SU-DHL-6 (cell line): Measurements from ENCODE around the gene CCDC63.

Source experiments
- H2AFZ ChIP-seq: fragments of 200-600 bp; sonication (generic); 2 replicates; pipeline ENCODE4 v1.6.1; 2014; ENCODE audit warnings: low read depth, mild to moderate bottlenecking, moderate library complexity, mixed read lengths, antibody characterized with exemption, low read length; ENCODE audit not compliant: severe bottlenecking
- H3F3A ChIP-seq: fragments of 200-600 bp; shearing (Covaris generic); 2 replicates; pipeline ENCODE4 v1.6.0; 2016; ENCODE audit warnings: antibody characterized with exemption, mild to moderate bottlenecking; ENCODE audit not compliant: insufficient read depth
- H3K27ac ChIP-seq: fragments of 200-600 bp; sonication (generic); 2 replicates; pipeline ENCODE4 v1.5.1; 2016; ENCODE audit warnings: low read depth, mild to moderate bottlenecking, low read length, moderate library complexity, mixed read lengths
- H3K27me3 ChIP-seq: fragments of 200-600 bp; sonication (generic), shearing (Covaris generic); 2 replicates; pipeline ENCODE4 v1.6.0; 2014; ENCODE audit warnings: mild to moderate bottlenecking, low read length
- H3K36me3 ChIP-seq: fragments of 200-600 bp; sonication (generic); 2 replicates; pipeline ENCODE4 v1.6.1; 2014; ENCODE audit warnings: mild to moderate bottlenecking, low read length, mixed read lengths
- H3K4me2 ChIP-seq: fragments of 300-600, 200-600 bp; shearing (Covaris generic), sonication (generic); 2 replicates; pipeline ENCODE4 v1.6.0; 2014; ENCODE audit warnings: low read length, low read depth, mild to moderate bottlenecking; ENCODE audit not compliant: poor library complexity, severe bottlenecking
- H3K4me3 ChIP-seq: fragments of 200-600 bp; sonication (generic); 2 replicates; pipeline ENCODE4 v1.5.1; 2014; ENCODE audit warnings: antibody characterized with exemption, low read length, mild to moderate bottlenecking, mixed read lengths; ENCODE audit not compliant: insufficient read depth, poor library complexity, severe bottlenecking
- H3K79me2 ChIP-seq: fragments of 200-600 bp; sonication (generic); 2 replicates; pipeline ENCODE4 v1.6.1; 2014; ENCODE audit warnings: mild to moderate bottlenecking, low read length, moderate library complexity; ENCODE audit not compliant: insufficient read depth
- H3K9ac ChIP-seq: fragments of 200-600 bp; sonication (generic); 2 replicates; pipeline ENCODE4 v1.7.0; 2014; ENCODE audit warnings: mild to moderate bottlenecking, low read length
- H3K9me2 ChIP-seq: fragments of 200-600 bp; sonication (generic); replicated peaks from 2 replicates; pipeline ENCODE4 v1.6.1; 2014; ENCODE audit warnings: low read length; ENCODE audit not compliant: insufficient read depth
- H3K9me3 ChIP-seq: fragments of 200-600 bp; sonication (generic); 2 replicates; pipeline ENCODE4 v1.6.1; 2014; ENCODE audit warnings: low read length, mixed read lengths; ENCODE audit not compliant: insufficient read depth
- H4K20me1 ChIP-seq: fragments of 200-600 bp; sonication (generic); 2 replicates; pipeline ENCODE4 v1.6.1; 2014; ENCODE audit warnings: low read depth, mild to moderate bottlenecking, antibody characterized with exemption, low read length, moderate library complexity, mixed read lengths
- EZH2phosphoT487 ChIP-seq: fragments of 200-600 bp; sonication (generic), shearing (Covaris generic); conservative IDR thresholded peaks from 2 replicates; pipeline ENCODE4 v1.6.1; 2018; ENCODE audit warnings: mild to moderate bottlenecking, antibody characterized with exemption, low read length, moderate library complexity, mixed read lengths
- TF ChIP-seq, protein P1 (sequence below): fragments of 200-600 bp; sonication (generic); IDR thresholded peaks from one replicate; pipeline ENCODE4 v1.5.1; 2017; ENCODE audit warnings: antibody characterized with exemption, mild to moderate bottlenecking, low read length, moderate library complexity; ENCODE audit not compliant: insufficient read depth, poor library complexity, severe bottlenecking

CCDC63 gene

DNA sequence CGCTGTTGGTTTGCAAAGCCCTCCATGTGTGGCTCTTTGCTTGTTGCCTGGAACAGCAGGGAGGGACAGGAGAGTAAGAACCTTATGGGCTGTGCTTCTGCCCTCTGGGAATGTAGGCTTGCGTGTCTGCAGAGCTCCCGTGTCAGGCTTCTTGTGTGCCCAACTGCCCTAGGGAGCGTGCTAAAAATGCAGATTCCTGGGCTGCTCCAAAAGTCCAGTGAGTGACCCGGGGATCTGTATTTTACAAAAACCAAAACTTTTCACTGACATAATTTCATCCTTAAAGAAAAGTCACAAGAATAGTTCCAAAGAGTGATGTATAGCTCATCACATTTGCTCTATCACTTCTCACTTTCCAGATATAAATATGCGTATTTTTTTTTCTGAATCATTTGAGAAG lies 34.8 kb upstream of the CCDC63 start:
- H3K4me2 ChIP-seq, result no peak overlapping the region
- no peaks in the 10 kb centered on the region for H3K9me3 ChIP-seq

DNA sequence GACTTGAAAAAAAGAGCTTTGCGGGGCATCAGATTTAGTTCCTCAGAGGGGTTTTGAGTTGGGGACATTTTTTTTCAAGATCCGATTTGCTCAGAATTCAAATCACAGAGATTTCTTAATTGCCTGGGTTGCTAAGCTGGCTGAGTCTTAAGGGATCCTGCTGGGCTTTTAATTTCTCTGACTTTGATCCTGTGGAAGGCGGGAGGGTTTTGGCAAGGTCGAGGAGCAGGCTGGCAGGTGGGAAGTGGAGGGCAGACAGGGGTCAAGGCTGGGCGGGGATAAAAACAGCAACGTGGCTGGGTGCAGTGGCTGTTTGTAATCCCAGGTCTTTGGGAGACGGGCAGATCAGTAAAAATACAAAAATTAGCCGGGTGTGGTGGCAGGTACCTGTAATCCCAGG lies 33.5 kb upstream of the CCDC63 start:
- Histone ChIP-seq H3K27me3 (no peaks in the 10 kb centered on the region), H3K9me3 (no peaks in the 10 kb centered on the region), H3K9ac (no peak overlapping the region), H3F3A (no peaks in the 10 kb centered on the region), H3K4me2 (no peak overlapping the region), H2AFZ (no peak overlapping the region), H4K20me1 (no peaks in the 10 kb centered on the region), H3K36me3 (no peaks in the 10 kb centered on the region), H3K79me2 (no peaks in the 10 kb centered on the region), H3K4me3 (no peak overlapping the region), H3K27ac (no peak overlapping the region), H3K9me2 (no peaks in the 10 kb centered on the region)
- TF ChIP-seq, protein P1, sequence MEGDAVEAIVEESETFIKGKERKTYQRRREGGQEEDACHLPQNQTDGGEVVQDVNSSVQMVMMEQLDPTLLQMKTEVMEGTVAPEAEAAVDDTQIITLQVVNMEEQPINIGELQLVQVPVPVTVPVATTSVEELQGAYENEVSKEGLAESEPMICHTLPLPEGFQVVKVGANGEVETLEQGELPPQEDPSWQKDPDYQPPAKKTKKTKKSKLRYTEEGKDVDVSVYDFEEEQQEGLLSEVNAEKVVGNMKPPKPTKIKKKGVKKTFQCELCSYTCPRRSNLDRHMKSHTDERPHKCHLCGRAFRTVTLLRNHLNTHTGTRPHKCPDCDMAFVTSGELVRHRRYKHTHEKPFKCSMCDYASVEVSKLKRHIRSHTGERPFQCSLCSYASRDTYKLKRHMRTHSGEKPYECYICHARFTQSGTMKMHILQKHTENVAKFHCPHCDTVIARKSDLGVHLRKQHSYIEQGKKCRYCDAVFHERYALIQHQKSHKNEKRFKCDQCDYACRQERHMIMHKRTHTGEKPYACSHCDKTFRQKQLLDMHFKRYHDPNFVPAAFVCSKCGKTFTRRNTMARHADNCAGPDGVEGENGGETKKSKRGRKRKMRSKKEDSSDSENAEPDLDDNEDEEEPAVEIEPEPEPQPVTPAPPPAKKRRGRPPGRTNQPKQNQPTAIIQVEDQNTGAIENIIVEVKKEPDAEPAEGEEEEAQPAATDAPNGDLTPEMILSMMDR, result no peak
- TF ChIP-seq EZH2phosphoT487, result no peak

More for the DNA sequence above, 34.8 kb upstream of the CCDC63 start:
- Histone ChIP-seq H3K27ac (no peak overlapping the region), H3K9ac (no peak overlapping the region), H3F3A (no peaks in the 10 kb centered on the region), H3K4me3 (no peak overlapping the region), H3K27me3 (no peaks in the 10 kb centered on the region), H3K36me3 (no peaks in the 10 kb centered on the region), H3K79me2 (no peaks in the 10 kb centered on the region), H4K20me1 (no peaks in the 10 kb centered on the region), H2AFZ (no peak overlapping the region), H3K9me2 (no peaks in the 10 kb centered on the region)
- TF ChIP-seq, protein P1, result no peak
- no peak for TF ChIP-seq EZH2phosphoT487

GRCh38 chr12:110813756-110814155 lies 33.0 kb upstream of the CCDC63 start:
- no peaks in the 10 kb centered on the region for H3K9me3 ChIP-seq
- H3K27me3 ChIP-seq, result no peaks in the 10 kb centered on the region
- H3K9ac ChIP-seq, result no peak overlapping the region
- no peaks in the 10 kb centered on the region for H4K20me1 ChIP-seq
- H3K79me2 ChIP-seq, result no peaks in the 10 kb centered on the region
- H3K27ac ChIP-seq, result no peak overlapping the region
- H3K9me2 ChIP-seq, result no peaks in the 10 kb centered on the region
- TF ChIP-seq, protein P1, result no peak
- no peak for TF ChIP-seq EZH2phosphoT487
- H3F3A ChIP-seq, result no peaks in the 10 kb centered on the region
- H3K36me3 ChIP-seq, result no peaks in the 10 kb centered on the region
- no peak overlapping the region for H3K4me2 ChIP-seq
- no peak overlapping the region for H3K4me3 ChIP-seq
- no peak overlapping the region for H2AFZ ChIP-seq

DNA sequence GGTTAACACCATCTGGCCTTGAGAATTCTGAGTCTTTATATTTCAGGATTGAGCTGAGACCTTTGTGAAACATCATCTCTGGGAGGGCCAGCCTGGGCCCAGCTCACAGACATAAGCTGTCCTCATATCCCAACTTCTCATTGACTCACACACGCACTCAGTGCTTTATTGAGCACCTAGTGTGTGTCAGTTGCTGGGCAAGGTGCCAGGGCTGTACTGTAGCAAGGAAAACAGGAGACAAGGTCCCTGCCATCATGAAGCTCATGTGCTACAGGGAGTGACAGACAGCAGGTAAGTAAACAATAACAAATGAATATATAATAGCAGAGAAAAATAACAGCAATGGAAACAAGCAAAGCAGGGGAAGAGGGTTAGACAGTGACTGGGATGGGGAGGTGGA lies 30.5 kb upstream of the CCDC63 start:
- Histone ChIP-seq H3K27me3 (no peaks in the 10 kb centered on the region), H3K4me2 (no peak overlapping the region), H3K4me3 (no peak overlapping the region), H3K27ac (no peak overlapping the region), H3K9me3 (no peaks in the 10 kb centered on the region), H3K79me2 (no peaks in the 10 kb centered on the region), H3K36me3 (no peaks in the 10 kb centered on the region), H3K9me2 (no peaks in the 10 kb centered on the region), H3F3A (no peaks in the 10 kb centered on the region), H4K20me1 (no peaks in the 10 kb centered on the region), H2AFZ (no peak overlapping the region), H3K9ac (no peak overlapping the region)
- TF ChIP-seq, protein P1, result no peak
- no peak for TF ChIP-seq EZH2phosphoT487
